ENCODE data around the gene MRNIP. TPM values are rescaled to one million over a fixed set of nuclear protein-coding genes. Genes with fewer than 3 reads are reported as not detected.

MRNIP gene
- total RNA-seq, 2 donors from 2014 or later, result 23.4 to 34.8 TPM

GRCh38 chr5:179830818-179831468, 27.7 kb downstream of the MRNIP start:
- H3K27ac ChIP-seq, result no peak overlapping the region
- TF ChIP-seq POLR2A (IDR thresholded peaks at IDR 0.05) (no peak), CTCF (IDR thresholded peaks at IDR 0.05) (no peak)
- no peak for DNase-seq
- H3K4me1 ChIP-seq, result peaks cover 12% of the 10 kb centered on the region
- no peaks in the 10 kb centered on the region for H3K27me3 ChIP-seq
- no peak overlapping the region for H3K4me3 ChIP-seq
- WGBS, 2 donors, result 86 to 93% methylated on average over 7 of the region's 7 CpGs
- no peaks in the 10 kb centered on the region for H3K9me3 ChIP-seq
- ATAC-seq, result no peak
- intact Hi-C loops (cut with DNase I), result no loop called here
- peaks cover 29 to 44% of the 10 kb centered on the region in 2 donors for H3K36me3 ChIP-seq (replicated peaks in 1 of 2; ENCODE audit: insufficient read depth in 1 of 2, low read depth in 2 of 2)

- peaks cover 27 to 49% of the 10 kb centered on the region in 2 donors for H3K36me3 ChIP-seq (replicated peaks in 1 of 2; ENCODE audit: insufficient read depth in 1 of 2, low read depth in 2 of 2)
- H3K27me3 ChIP-seq, result no peaks in the 10 kb centered on the region
- no peaks in the 10 kb centered on the region for H3K9me3 ChIP-seq
- peaks cover 22% of the 10 kb centered on the region for H3K4me1 ChIP-seq
- DNase-seq (no peak), ATAC-seq (no peak)
- H3K4me3 ChIP-seq, result no peak overlapping the region
- WGBS, 2 donors, result 73 to 77% methylated on average over 7 of the region's 7 CpGs
- H3K27ac ChIP-seq, result peak overlapping the region in 1 of 4 donors; percentile 15
- intact Hi-C loops (cut with DNase I), result no loop called here
- TF ChIP-seq CTCF (IDR thresholded peaks at IDR 0.05) (no peak), POLR2A (IDR thresholded peaks at IDR 0.05) (no peak)
Observed at GRCh38 chr5:179829732-179830435, 28.7 kb downstream of the MRNIP start.

- no peak for DNase-seq
- 95% methylated on average over 3 of the region's 3 CpGs for WGBS, 2 donors
- no peaks in the 10 kb centered on the region for H3K9me3 ChIP-seq
- H3K4me3 ChIP-seq, result no peak overlapping the region
- intact Hi-C loops (cut with DNase I), result no loop called here
- H3K27ac ChIP-seq, result peak overlapping the region in 2 of 4 donors; percentile 6 to 15
- TF ChIP-seq POLR2A (IDR thresholded peaks at IDR 0.05), result no peak
- no peak for TF ChIP-seq CTCF (IDR thresholded peaks at IDR 0.05)
- no peaks in the 10 kb centered on the region for H3K27me3 ChIP-seq
- H3K4me1 ChIP-seq, result peaks cover 32% of the 10 kb centered on the region
- peaks cover 35 to 53% of the 10 kb centered on the region in 2 donors for H3K36me3 ChIP-seq (replicated peaks in 1 of 2; ENCODE audit: insufficient read depth in 1 of 2, low read depth in 2 of 2)
- no peak for ATAC-seq
Observed at GRCh38 chr5:179828756-179829421, 29.7 kb downstream of the MRNIP start.

- peaks cover 27 to 42% of the 10 kb centered on the region in 2 donors for H3K36me3 ChIP-seq (replicated peaks in 1 of 2; ENCODE audit: insufficient read depth in 1 of 2, low read depth in 2 of 2)
- H3K4me1 ChIP-seq, result peaks cover 44% of the 10 kb centered on the region
- ATAC-seq, result no peak
- whole genome bisulfite sequencing, 2 donors, result 66 to 86% methylated on average over 6 to 9 of the region's 9 CpGs
- H3K27me3 ChIP-seq, result no peaks in the 10 kb centered on the region
- H3K27ac ChIP-seq, result peak overlapping the region in 1 of 4 donors; percentile 52
- peak in 2 of 4 donors; percentile 16 to 57 for DNase-seq
- no peaks in the 10 kb centered on the region for H3K9me3 ChIP-seq
- no peak overlapping the region for H3K4me3 ChIP-seq
- no peak for TF ChIP-seq POLR2A (IDR thresholded peaks at IDR 0.05)
- TF ChIP-seq CTCF (IDR thresholded peaks at IDR 0.05), result no peak
- intact Hi-C loops (cut with DNase I), result no loop called here
Observed at GRCh38 chr5:179827680-179828079, 30.9 kb downstream of the MRNIP start.

All from body of pancreas (tissue), 4 donors.